Activated T-helper 2 cell treated with anti-CD3 and anti-CD28 coated beads, Interferon-gamma antibody, Interleukin-2, Interleukin-4, amounts not matched to agents 10 μg/mL and 5 μg/mL and 100 μg/mL, durations not matched to agents 14 hours and 24 hours and 36 hours (primary cell): ENCODE results near the gene TCEANC2. TPM values are rescaled to one million over a fixed set of nuclear protein-coding genes. Genes with fewer than 3 reads are reported as not detected.

Source experiments
- DNase-seq: peaks from one replicate; pipeline ENCODE4 v3.0.0; 2021; ENCODE audit warnings: low spot score
- H3K27ac Mint-ChIP-seq: one replicate; pipeline ENCODE4 v1.8.0; 2021; ENCODE audit warnings: mixed read lengths
- H3K27me3 Mint-ChIP-seq: one replicate; pipeline ENCODE4 v1.8.0; 2021; ENCODE audit warnings: low read depth, mixed read lengths
- H3K36me3 Mint-ChIP-seq: one replicate; pipeline ENCODE4 v1.8.0; 2021; ENCODE audit warnings: low read depth, mixed read lengths
- H3K4me1 Mint-ChIP-seq: one replicate; pipeline ENCODE4 v1.8.0; 2021; ENCODE audit warnings: low read depth, mixed read lengths
- H3K4me3 Mint-ChIP-seq: one replicate; pipeline ENCODE4 v1.8.0; 2021; ENCODE audit warnings: low read depth, mild to moderate bottlenecking, moderate library complexity, mixed read lengths
- H3K9me3 Mint-ChIP-seq: one replicate; pipeline ENCODE4 v1.8.0; 2021; ENCODE audit warnings: mixed read lengths
- intact Hi-C: fragments of 100-400 bp; cut with micrococcal nuclease; formaldehyde crosslinking; loops from one replicate; pipeline ENCODE4 v1.15.1; 2023
- total RNA-seq: library from RNA; stranded (reverse); gene quantifications from 2 replicates; pipeline ENCODE4 v1.2.3, GENCODE V29; 2022

TCEANC2 gene
- total RNA-seq, 1 donor from 2014 or later, result 13.2 TPM

- Mint-ChIP-seq H3K4me1 (no peaks in the 10 kb centered on the region), H3K9me3 (no peaks in the 10 kb centered on the region), H3K27ac (no peak overlapping the region), H3K36me3 (no peaks in the 10 kb centered on the region), H3K27me3 (no peaks in the 10 kb centered on the region), H3K4me3 (no peak overlapping the region)
- DNase-seq, result no peak
- intact Hi-C loops, result no loop called here
Measured at GRCh38 chr1:54142146-54142900, 88.9 kb downstream of the TCEANC2 start.

DNA sequence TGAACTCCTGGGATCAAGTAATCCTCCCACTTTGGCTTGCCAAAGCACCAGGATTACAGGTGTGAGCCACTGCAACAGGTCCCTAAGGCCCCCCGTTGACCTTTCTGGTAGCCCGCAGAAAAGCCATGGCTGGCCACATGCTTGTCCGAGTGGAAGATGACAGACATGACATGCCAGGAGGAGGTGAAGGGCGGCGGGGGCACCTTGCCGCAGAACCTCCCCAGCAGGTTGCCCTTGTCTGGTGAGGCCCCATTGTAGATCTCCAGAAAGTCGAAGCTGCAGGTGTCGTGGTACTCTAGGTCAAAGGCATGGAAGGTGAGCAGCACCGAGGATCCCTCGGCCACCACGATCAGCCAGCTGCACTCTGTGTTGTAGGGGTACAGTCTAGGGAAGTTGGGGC is 91.0 kb downstream of the TCEANC2 start:
- no peaks in the 10 kb centered on the region for H3K36me3 Mint-ChIP-seq
- H3K27me3 Mint-ChIP-seq, result no peaks in the 10 kb centered on the region
- no peak for DNase-seq
- no peak overlapping the region for H3K4me3 Mint-ChIP-seq
- H3K27ac Mint-ChIP-seq, result no peak overlapping the region
- no peaks in the 10 kb centered on the region for H3K4me1 Mint-ChIP-seq
- no peaks in the 10 kb centered on the region for H3K9me3 Mint-ChIP-seq
- intact Hi-C loops, result no loop called here

GRCh38 chr1:54149734-54150133 is 96.3 kb downstream of the TCEANC2 start:
- Mint-ChIP-seq H3K27me3 (no peaks in the 10 kb centered on the region), H3K4me3 (no peak overlapping the region), H3K27ac (no peak overlapping the region), H3K36me3 (no peaks in the 10 kb centered on the region), H3K9me3 (no peaks in the 10 kb centered on the region), H3K4me1 (no peaks in the 10 kb centered on the region)
- no peak for DNase-seq
- intact Hi-C loops, result no loop called here

GRCh38 chr1:54151013-54151412 is 97.6 kb downstream of the TCEANC2 start:
- H3K4me3 Mint-ChIP-seq, result no peak overlapping the region
- H3K36me3 Mint-ChIP-seq, result no peaks in the 10 kb centered on the region
- DNase-seq, result no peak
- H3K27ac Mint-ChIP-seq, result no peak overlapping the region
- H3K4me1 Mint-ChIP-seq, result no peaks in the 10 kb centered on the region
- H3K27me3 Mint-ChIP-seq, result no peaks in the 10 kb centered on the region
- no peaks in the 10 kb centered on the region for H3K9me3 Mint-ChIP-seq
- intact Hi-C loops, result no loop called here

GRCh38 chr1:54152696-54153095 is 99.3 kb downstream of the TCEANC2 start, which contains the start of gene CDCP2:
TSS of gene CDCP2 (minus strand) at chr1:54153000. CDS start at chr1:54152922, 78 bp downstream.
- Mint-ChIP-seq H3K36me3 (no peaks in the 10 kb centered on the region), H3K4me1 (no peaks in the 10 kb centered on the region), H3K27me3 (no peaks in the 10 kb centered on the region), H3K4me3 (no peak within 1 kb of the TSS), H3K9me3 (no peaks in the 10 kb centered on the region), H3K27ac (no peak within 1 kb of the TSS)
- no peak for DNase-seq
- intact Hi-C loops, result no loop called here

DNA sequence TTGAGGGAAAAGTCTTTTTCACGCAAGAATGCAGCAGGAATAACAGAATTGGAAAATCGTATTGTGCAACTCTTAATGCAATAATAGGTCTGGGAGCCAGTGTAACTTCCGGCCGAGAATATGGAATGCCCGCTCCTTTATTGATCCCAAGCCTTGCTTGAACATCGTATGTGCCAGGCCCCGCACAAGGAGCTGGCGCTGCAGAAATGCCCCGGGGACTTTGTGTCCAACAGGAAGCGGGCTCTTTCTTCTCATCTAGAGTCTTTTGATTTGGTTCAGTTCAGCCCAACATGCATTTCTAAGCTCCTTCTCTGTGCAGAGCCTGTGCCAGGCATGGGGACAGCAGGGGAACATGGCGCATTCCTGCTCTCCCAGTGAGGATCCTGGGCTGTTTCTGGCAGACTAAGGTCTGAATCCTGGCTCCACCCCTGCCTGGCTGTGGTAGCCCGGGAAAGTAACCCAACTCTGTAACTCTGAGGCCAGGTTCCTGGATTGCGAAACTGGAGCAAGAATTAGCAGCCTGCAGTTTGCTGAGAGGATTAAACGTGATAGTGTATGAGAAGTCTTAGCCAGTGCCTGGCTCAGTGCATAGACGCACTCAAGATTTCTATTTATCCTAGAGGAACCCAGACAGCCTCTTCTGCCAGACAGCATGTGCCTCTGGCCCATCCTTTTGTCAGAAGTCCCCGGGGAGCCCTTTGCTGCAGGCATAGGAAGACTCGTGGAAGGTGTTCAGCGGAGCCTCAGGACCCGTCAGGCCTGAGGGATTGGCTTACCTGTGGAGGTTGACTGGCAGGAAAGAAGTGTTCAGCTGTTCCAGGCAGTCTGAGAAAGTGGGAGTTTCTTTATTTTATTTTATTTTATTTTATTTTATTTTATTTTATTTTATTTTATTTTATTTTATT is 100.4 kb downstream of the TCEANC2 start:
- no peak for DNase-seq

More for the DNA sequence above, 100.4 kb downstream of the TCEANC2 start:
- no peaks in the 10 kb centered on the region for H3K36me3 Mint-ChIP-seq
- no peak overlapping the region for H3K4me3 Mint-ChIP-seq
- H3K27ac Mint-ChIP-seq, result no peak overlapping the region
- no peaks in the 10 kb centered on the region for H3K4me1 Mint-ChIP-seq
- no peaks in the 10 kb centered on the region for H3K27me3 Mint-ChIP-seq
- H3K9me3 Mint-ChIP-seq, result no peaks in the 10 kb centered on the region
- intact Hi-C loops, result no loop called here

Other genes with a start within 250 kb of the TCEANC2 start
- 32.4 and 33.9 TPM in 2 replicates for gene NDC1, start 215.3 kb upstream of the TCEANC2 start, total RNA-seq
- 14.8 and 15.6 TPM in 2 replicates for gene YIPF1, start 163.8 kb upstream of the TCEANC2 start, total RNA-seq
- not detected in 2 replicates for gene DIO1, start 159.4 kb upstream of the TCEANC2 start, total RNA-seq
- 52.9 and 54.3 TPM in 2 replicates for gene IFT25, start 107.9 kb upstream of the TCEANC2 start, total RNA-seq
- gene LRRC42, start 107.3 kb upstream of the TCEANC2 start, total RNA-seq, result 32.4 and 34.9 TPM in 2 replicates
- gene LDLRAD1, start 35.4 kb upstream of the TCEANC2 start, total RNA-seq, result not detected in 2 replicates
- 128 and 133 TPM in 2 replicates for gene TMEM59, start 404 bp upstream of the TCEANC2 start, total RNA-seq
- gene CDCP2, start 99.4 kb downstream of the TCEANC2 start, total RNA-seq, result not detected in 2 replicates
- gene CYB5RL, start 146.4 kb downstream of the TCEANC2 start, total RNA-seq, result 10.2 and 12.2 TPM in 2 replicates
- gene MRPL37, start 146.6 kb downstream of the TCEANC2 start, total RNA-seq, result 130 and 134 TPM in 2 replicates